T-cell (primary cell): Measurements from ENCODE around the gene MYO5C. TPM values are rescaled to one million over a fixed set of nuclear protein-coding genes. Genes with fewer than 3 reads are reported as not detected.

Source experiments
- ATAC-seq, 4 experiments: fragments of 200-7000 bp in 3 of 4; fragments of 150-1000 bp in 1 of 4; cut with Tn5 transposase; replicated peaks in 1 of 4; 1 replicate in 3 of 4; 2 replicates in 1 of 4; pipeline ENCODE4 v1.10.0; 2021; ENCODE audit warnings: moderate library complexity in 3 of 4, mild to moderate bottlenecking in 2 of 4, moderate number of reproducible peaks in 1 of 4
- CTCF ChIA-PET, 2 donors: fragments of 300-600 bp; sonication (Branson Sonifier 250); formaldehyde crosslinking; loops; one replicate each; lab custom pipeline; 2022; ENCODE audit warnings: antibody characterized with exemption in 2 of 2; lab: Charles Lee
- POLR2A ChIA-PET, 2 donors: fragments of 300-600 bp; sonication (Branson Sonifier 250); formaldehyde crosslinking; loops; one replicate each; lab custom pipeline; 2022; ENCODE audit warnings: antibody characterized with exemption in 2 of 2; lab: Charles Lee
- DNase-seq, 35 experiments: peaks; one replicate each; pipeline versions ENCODE4 v3.0.0 to v3.0.0-alpha.2; 2013 to 2023
- H3K27ac ChIP-seq: one replicate; pipeline ENCODE4 v1.5.1; 2013; ENCODE audit warnings: low read length
- H3K27me3 ChIP-seq, 2 experiments: replicated peaks in 1 of 2; 1 replicate in 1 of 2; 2 replicates in 1 of 2; pipeline versions ENCODE4 v1.6.1 to v1.7.0; 2013; ENCODE audit warnings: low read length in 1 of 2, mixed read lengths in 1 of 2; ENCODE audit not compliant: control insufficient read depth in 2 of 2, insufficient read depth in 2 of 2; ENCODE audit errors: extremely low read depth in 1 of 2
- H3K36me3 ChIP-seq, 2 donors: 1 replicate in 1 of 2; 2 replicates in 1 of 2; pipeline versions ENCODE4 v1.6.1 to v1.7.0; 2013; ENCODE audit warnings: low read length in 1 of 2; ENCODE audit not compliant: control insufficient read depth in 2 of 2, insufficient read depth in 1 of 2; ENCODE audit errors: extremely low read depth in 1 of 2
- H3K4me1 ChIP-seq, 2 experiments: 1 replicate in 1 of 2; 2 replicates in 1 of 2; pipeline versions ENCODE4 v1.6.1 to v1.7.0; 2013; ENCODE audit warnings: low read length in 2 of 2, mixed read lengths in 1 of 2; ENCODE audit not compliant: insufficient read depth in 2 of 2, control insufficient read depth in 1 of 2; ENCODE audit errors: extremely low read depth in 1 of 2
- H3K4me3 ChIP-seq, 2 donors: 1 replicate in 1 of 2; 2 replicates in 1 of 2; pipeline versions ENCODE4 v1.5.1 to v1.7.0; 2013; ENCODE audit warnings: mild to moderate bottlenecking in 2 of 2, low read length in 1 of 2, moderate library complexity in 1 of 2; ENCODE audit not compliant: control insufficient read depth in 1 of 2; ENCODE audit errors: extremely low read depth in 1 of 2
- H3K9me3 ChIP-seq: 2 replicates; pipeline ENCODE4 v1.7.0; 2013
- H3K27ac Mint-ChIP-seq, 2 donors: one replicate each; pipeline ENCODE4 v1.8.0; 2020 to 2021; ENCODE audit warnings: mild to moderate bottlenecking in 2 of 2, mixed read lengths in 2 of 2
- H3K27me3 Mint-ChIP-seq, 2 donors: one replicate each; pipeline ENCODE4 v1.8.0; 2021 to 2022; ENCODE audit warnings: mixed read lengths in 2 of 2
- H3K36me3 Mint-ChIP-seq: one replicate; pipeline ENCODE4 v1.8.0; 2021; ENCODE audit warnings: mixed read lengths
- H3K4me1 Mint-ChIP-seq, 3 donors: one replicate each; pipeline ENCODE4 v1.8.0; 2020 to 2022; ENCODE audit warnings: mixed read lengths in 3 of 3, mild to moderate bottlenecking in 1 of 3
- H3K4me3 Mint-ChIP-seq, 3 donors: one replicate each; pipeline ENCODE4 v1.8.0; 2020 to 2022; ENCODE audit warnings: mild to moderate bottlenecking in 3 of 3, mixed read lengths in 3 of 3, moderate library complexity in 3 of 3
- H3K9me3 Mint-ChIP-seq, 3 donors: one replicate each; pipeline ENCODE4 v1.8.0; 2020 to 2022; ENCODE audit warnings: mixed read lengths in 3 of 3
- WGBS: methylation state at CpG from one replicate; pipeline ENCODE4 v1.1.5; 2013; ENCODE audit warnings: missing lambda C conversion rate; ENCODE audit not compliant: insufficient coverage; 5-methylcytosine and 5-hydroxymethylcytosine counted together
- total RNA-seq, 35 experiments: library from RNA in 6 of 35; stranded (reverse) in 6 of 35; fragments of 120-200 nt in 1 of 35; gene quantifications; one replicate each; pipeline versions ENCODE4 v1.2.1 to v1.2.4 and lab custom pipeline; 2013 to 2026

Gene MYO5C
- total RNA-seq, 5 donors from 2014 or later (not counting 1 experiment from before 2014, with no cell fraction given): 0.33 to 0.73 (median 0.53) TPM

- DNase-seq (no peak), ATAC-seq (no peak)
- WGBS: 100% methylated on average over 3 of the region's 5 CpGs
- no peak overlapping the region for H3K27ac ChIP-seq
- H3K27me3 ChIP-seq: no peaks in the 10 kb centered on the region
- no peaks in the 10 kb centered on the region for H3K27me3 Mint-ChIP-seq
- POLR2A ChIA-PET: no interaction called here
- H3K4me1 Mint-ChIP-seq: no peaks in the 10 kb centered on the region
- no peak overlapping the region for H3K4me3 ChIP-seq
- no peaks in the 10 kb centered on the region for H3K9me3 ChIP-seq
- peaks cover 72% of the 10 kb centered on the region for H3K36me3 Mint-ChIP-seq
- peaks cover 6 to 74% of the 10 kb centered on the region in 2 donors for H3K36me3 ChIP-seq
- H3K4me1 ChIP-seq: no peaks in the 10 kb centered on the region
- no peaks in the 10 kb centered on the region for H3K9me3 Mint-ChIP-seq
- no peak overlapping the region for H3K27ac Mint-ChIP-seq
- H3K4me3 Mint-ChIP-seq: no peak overlapping the region
- CTCF ChIA-PET: no interaction called here
Observed at GRCh38 chr15:52148403-52148802, 147.2 kb downstream of the MYO5C start.

GRCh38 chr15:52146776-52147175 is 148.8 kb downstream of the MYO5C start:
- H3K9me3 Mint-ChIP-seq: no peaks in the 10 kb centered on the region
- ChIA-PET POLR2A (interaction anchor here in 1 of 2 donors (0.6 kb wide), 2 partner anchors 22 to 205 kb away, joined by 3 to 7 read pairs; no protein-coding TSS in a partner anchor), CTCF (interaction anchor here in 1 of 2 donors (0.6 kb wide), 1 partner anchor 205 kb away, joined by 3 read pairs; no protein-coding TSS in a partner anchor)

GRCh38 chr15:52146261-52146660 is 149.3 kb downstream of the MYO5C start:
- WGBS: no CpG with 5 or more reads among the region's 2 CpGs
- Histone ChIP-seq H3K9me3 (no peaks in the 10 kb centered on the region), H3K27me3 (no peaks in the 10 kb centered on the region), H3K36me3 (peaks cover 6 to 68% of the 10 kb centered on the region in 2 donors), H3K27ac (no peak overlapping the region), H3K4me1 (no peaks in the 10 kb centered on the region), H3K4me3 (no peak overlapping the region)
- H3K4me1 Mint-ChIP-seq: peaks cover 0 to 5% (median 0%) of the 10 kb centered on the region in 3 donors
- CTCF ChIA-PET: interaction anchor here in 1 of 2 donors (0.6 kb wide), 1 partner anchor 205 kb away, joined by 3 read pairs; no protein-coding TSS in a partner anchor
- H3K9me3 Mint-ChIP-seq: no peaks in the 10 kb centered on the region
- POLR2A ChIA-PET: interaction anchor here in 1 of 2 donors (0.6 kb wide), 2 partner anchors 22 to 205 kb away, joined by 3 to 7 read pairs; no protein-coding TSS in a partner anchor
- H3K27me3 Mint-ChIP-seq: no peaks in the 10 kb centered on the region
- peaks cover 75% of the 10 kb centered on the region for H3K36me3 Mint-ChIP-seq
- no peak overlapping the region for H3K27ac Mint-ChIP-seq
- DNase-seq (no peak), ATAC-seq (no peak)
- H3K4me3 Mint-ChIP-seq: no peak overlapping the region

More at GRCh38 chr15:52146776-52147175, 148.8 kb downstream of the MYO5C start:
- no peaks in the 10 kb centered on the region for H3K27me3 Mint-ChIP-seq
- H3K4me3 Mint-ChIP-seq: no peak overlapping the region
- ATAC-seq (no peak), DNase-seq (no peak)
- H3K4me1 Mint-ChIP-seq: peaks cover 0 to under 1% (median 0%) of the 10 kb centered on the region in 3 donors
- peaks cover 6 to 73% of the 10 kb centered on the region in 2 donors for H3K36me3 ChIP-seq
- H3K36me3 Mint-ChIP-seq: peaks cover 75% of the 10 kb centered on the region
- no peaks in the 10 kb centered on the region for H3K4me1 ChIP-seq
- H3K27me3 ChIP-seq: no peaks in the 10 kb centered on the region
- H3K4me3 ChIP-seq: no peak overlapping the region
- 100% methylated on average over 1 of the region's 3 CpGs for WGBS
- H3K9me3 ChIP-seq: no peaks in the 10 kb centered on the region
- H3K27ac Mint-ChIP-seq: no peak overlapping the region
- no peak overlapping the region for H3K27ac ChIP-seq

GRCh38 chr15:52144656-52145178 is 150.9 kb downstream of the MYO5C start:
- 96% methylated on average over 6 of the region's 7 CpGs for WGBS
- Mint-ChIP-seq H3K27me3 (no peaks in the 10 kb centered on the region), H3K9me3 (no peaks in the 10 kb centered on the region), H3K4me1 (peaks cover 3 to 8% (median 3%) of the 10 kb centered on the region in 3 donors), H3K36me3 (peaks cover 69% of the 10 kb centered on the region), H3K4me3 (no peak overlapping the region), H3K27ac (no peak overlapping the region)
- no peak overlapping the region for H3K27ac ChIP-seq
- ChIA-PET CTCF (interaction anchor here in 1 of 2 donors (1.3 kb wide), 1 partner anchor 64 kb away, joined by 3 read pairs; no protein-coding TSS in a partner anchor), POLR2A (no interaction called here)
- DNase-seq (no peak), ATAC-seq (no peak)
- H3K36me3 ChIP-seq: peaks cover 6 to 65% of the 10 kb centered on the region in 2 donors
- no peaks in the 10 kb centered on the region for H3K4me1 ChIP-seq
- H3K4me3 ChIP-seq: no peak overlapping the region
- no peaks in the 10 kb centered on the region for H3K27me3 ChIP-seq
- no peaks in the 10 kb centered on the region for H3K9me3 ChIP-seq

- H3K9me3 ChIP-seq: no peaks in the 10 kb centered on the region
- no peaks in the 10 kb centered on the region for H3K27me3 Mint-ChIP-seq
- POLR2A ChIA-PET: no interaction called here
- H3K27me3 ChIP-seq: no peaks in the 10 kb centered on the region
- H3K4me3 ChIP-seq: no peak overlapping the region
- H3K4me3 Mint-ChIP-seq: no peak overlapping the region
- 98% methylated on average over 5 of the region's 11 CpGs for WGBS
- peaks cover 67% of the 10 kb centered on the region for H3K36me3 Mint-ChIP-seq
- DNase-seq (no peak), ATAC-seq (no peak)
- CTCF ChIA-PET: interaction anchor here in 1 of 2 donors (0.8 kb wide), 1 partner anchor 80 kb away, joined by 3 read pairs; no protein-coding TSS in a partner anchor
- H3K9me3 Mint-ChIP-seq: no peaks in the 10 kb centered on the region
- peaks cover 6 to 64% of the 10 kb centered on the region in 2 donors for H3K36me3 ChIP-seq
- no peak overlapping the region for H3K27ac Mint-ChIP-seq
- no peaks in the 10 kb centered on the region for H3K4me1 ChIP-seq
- peaks cover 4 to 11% (median 4%) of the 10 kb centered on the region in 3 donors for H3K4me1 Mint-ChIP-seq
- H3K27ac ChIP-seq: no peak overlapping the region
Observed at GRCh38 chr15:52143873-52144272, 151.7 kb downstream of the MYO5C start.
